K562 (cell line): Measurements from ENCODE around the gene PRKAA1. TPM values are rescaled to one million over a fixed set of nuclear protein-coding genes. Genes with fewer than 3 reads are reported as not detected.

Source experiments
- ATAC-seq: fragments of 200-7000 bp; cut with Tn5 transposase; 3 replicates; pipeline ENCODE4 v1.9.1; 2020; ENCODE audit warnings: moderate library complexity
- BruUV-seq: library from RNA; stranded (reverse); fragments of 400-500 nt; replicated peaks from 2 replicates; lab custom pipeline; 2021; lab: Mats Ljungman, UMichigan
- CTCF ChIA-PET: fragments of 300-600 bp; formaldehyde crosslinking; extraction: SDS; loops from one replicate; lab custom pipeline; 2021; ENCODE audit warnings: low intra/inter-chr PET ratio; lab: Yijun Ruan, JAX
- POLR2A ChIA-PET: fragments of 300-600, 350-650 bp; sonication (Branson Sonifier 250); formaldehyde crosslinking; extraction: SDS; loops from one replicate; lab custom pipeline; 2021; ENCODE audit warnings: antibody characterized with exemption, inconsistent platforms; lab: Yijun Ruan, JAX
- DNase-seq, 4 experiments: peaks; one replicate each; pipeline versions ENCODE4 v3.0.0 to v3.0.0-alpha.2; 2011 to 2018; ENCODE audit warnings: low spot score in 3 of 4, mixed read lengths in 3 of 4; ENCODE audit errors: extremely low read depth in 1 of 4
- FAIRE-seq: peaks from 2 replicates; lab custom pipeline; 2011; peaks lifted over from hg19 to GRCh38; lab: Jason Lieb, UNC
- H2AFZ ChIP-seq: 2 replicates; pipeline ENCODE4 v1.6.0; 2011; ENCODE audit warnings: low read depth, low read length, control low read depth, inconsistent platforms
- H3K27ac ChIP-seq: fragments of 200-600 bp; 3 replicates; pipeline ENCODE4 v1.8.0; 2011; ENCODE audit warnings: low read depth, mild to moderate bottlenecking, control low read depth, inconsistent platforms, low read length, moderate library complexity, mixed read lengths; ENCODE audit errors: extremely low read depth
- H3K27me3 ChIP-seq, 2 experiments: fragments of 300-600 bp in 1 of 2; 2 replicates in 1 of 2; 3 replicates in 1 of 2; pipeline versions ENCODE4 v1.6.0 to v1.8.0; 2011; ENCODE audit warnings: inconsistent platforms in 2 of 2, low read length in 2 of 2, mild to moderate bottlenecking in 1 of 2, mixed read lengths in 1 of 2, moderate library complexity in 1 of 2; ENCODE audit not compliant: control insufficient read depth in 2 of 2, insufficient read depth in 2 of 2
- H3K36me3 ChIP-seq: fragments of 300-600 bp; 3 replicates; pipeline ENCODE4 v1.8.0; 2011; ENCODE audit warnings: mild to moderate bottlenecking, low read length, inconsistent platforms; ENCODE audit not compliant: control insufficient read depth, insufficient read depth
- H3K4me1 ChIP-seq, 2 experiments: fragments of 200-600 bp in 1 of 2; replicated peaks in 1 of 2; 2 replicates in 1 of 2; 3 replicates in 1 of 2; pipeline versions ENCODE4 v1.5.1 to v1.8.0; 2011; ENCODE audit warnings: inconsistent platforms in 2 of 2, low read length in 2 of 2, mild to moderate bottlenecking in 1 of 2, mixed read lengths in 1 of 2, moderate library complexity in 1 of 2; ENCODE audit not compliant: control insufficient read depth in 2 of 2, insufficient read depth in 2 of 2
- H3K4me2 ChIP-seq: 2 replicates; pipeline ENCODE4 v1.6.1; 2011; ENCODE audit warnings: low read length, control low read depth, inconsistent platforms, mixed read lengths; ENCODE audit not compliant: insufficient read depth
- H3K4me3 ChIP-seq: fragments of 200-600 bp; sonication (generic), shearing (Covaris generic); 2 replicates; pipeline ENCODE4 v1.5.1; 2016; ENCODE audit warnings: control low read depth, inconsistent platforms
- H3K79me2 ChIP-seq: fragments of 200-600 bp; 3 replicates; pipeline ENCODE4 v1.8.0; 2011; ENCODE audit warnings: low read length, inconsistent platforms; ENCODE audit not compliant: control insufficient read depth, insufficient read depth
- H3K9ac ChIP-seq, 2 experiments: 2 replicates each; pipeline versions ENCODE4 v1.6.0 to v1.6.1; 2011; ENCODE audit warnings: low read depth in 2 of 2, low read length in 2 of 2, control low read depth in 1 of 2, inconsistent platforms in 1 of 2, mild to moderate bottlenecking in 1 of 2, mixed read lengths in 1 of 2; ENCODE audit not compliant: insufficient read depth in 1 of 2
- H3K9me1 ChIP-seq: one replicate; pipeline ENCODE4 v1.6.0; 2011; ENCODE audit warnings: inconsistent platforms, mild to moderate bottlenecking, low read length, moderate library complexity; ENCODE audit not compliant: control insufficient read depth, insufficient read depth
- H3K9me3 ChIP-seq: replicated peaks from 2 replicates; pipeline ENCODE4 v1.5.1; 2011; ENCODE audit warnings: low read depth, low read length, inconsistent platforms; ENCODE audit not compliant: control insufficient read depth, insufficient read depth
- H4K20me1 ChIP-seq: replicated peaks from 2 replicates; pipeline ENCODE4 v1.6.1; 2011; ENCODE audit warnings: low read length, inconsistent platforms, mixed read lengths; ENCODE audit not compliant: control insufficient read depth, insufficient read depth
- BDP1 ChIP-seq: IDR thresholded peaks from 3 replicates; pipeline ENCODE4 v1.6.1; 2011; ENCODE audit not compliant: insufficient read length, insufficient read depth
- CBX1 ChIP-seq: sonication (generic); IDR thresholded peaks from 2 replicates; pipeline ENCODE4 v1.6.1; 2016; ENCODE audit warnings: antibody characterized with exemption, low read depth, mild to moderate bottlenecking
- HDAC2 ChIP-seq: fragments of 450-650 bp; IDR thresholded peaks from 2 replicates; pipeline ENCODE4 v1.6.1; 2016; ENCODE audit warnings: mild to moderate bottlenecking
- HNRNPK ChIP-seq: fragments of 200-400 bp; formaldehyde crosslinking; IDR thresholded peaks from one replicate; pipeline ENCODE4 v1.6.1; 2018; ENCODE audit warnings: mild to moderate bottlenecking, low read depth, low read length; ENCODE audit not compliant: poor library complexity, severe bottlenecking
- MEF2A ChIP-seq: IDR thresholded peaks from 2 replicates; pipeline ENCODE4 v1.6.1; 2011; ENCODE audit warnings: low read depth, mild to moderate bottlenecking, low read length, moderate library complexity; ENCODE audit not compliant: control insufficient read depth
- MEIS2 ChIP-seq: fragments of 450-650 bp; IDR thresholded peaks from 2 replicates; pipeline ENCODE4 v1.6.1; 2014; ENCODE audit warnings: mild to moderate bottlenecking; ENCODE audit not compliant: partially characterized antibody
- POLR2AphosphoS5 ChIP-seq: IDR thresholded peaks from 2 replicates; pipeline ENCODE4 v1.6.1; 2011; ENCODE audit warnings: mild to moderate bottlenecking, low read depth, low read length, moderate library complexity; ENCODE audit not compliant: control insufficient read depth, insufficient read depth
- PTRF ChIP-seq: fragments of 450-650 bp; IDR thresholded peaks from 2 replicates; pipeline ENCODE4 v1.6.1; 2016; ENCODE audit warnings: mild to moderate bottlenecking, missing genetic modification characterization, missing compliant biosample characterization
- RFX5 ChIP-seq: IDR thresholded peaks from 2 replicates; pipeline ENCODE4 v1.6.1; 2011; ENCODE audit warnings: low read depth, mild to moderate bottlenecking, improper control_type of control experiment, low read length
- SREBF1 ChIP-seq: fragments of 150-350 bp; IDR thresholded peaks from 2 replicates; pipeline ENCODE4 v1.6.1; 2014; ENCODE audit warnings: antibody characterized with exemption, low read depth, low read length, borderline replicate concordance
- SUPT5H ChIP-seq: fragments of 450-650 bp; IDR thresholded peaks from 2 replicates; pipeline ENCODE4 v1.6.1; 2016
- TAF1 ChIP-seq: IDR thresholded peaks from 2 replicates; pipeline ENCODE4 v1.6.1; 2011; ENCODE audit warnings: mild to moderate bottlenecking, low read length, moderate library complexity; ENCODE audit not compliant: insufficient read depth, control insufficient read depth, severe bottlenecking; ENCODE audit errors: extremely low read depth
- TRIM28 ChIP-seq: fragments of 450-650 bp; IDR thresholded peaks from 2 replicates; pipeline ENCODE4 v1.6.1; 2017
- YY1 ChIP-seq, 3 experiments: IDR thresholded peaks; 2 replicates each; pipeline ENCODE4 v1.6.1; 2011; ENCODE audit warnings: low read length in 2 of 3, mild to moderate bottlenecking in 2 of 3, moderate library complexity in 2 of 3, borderline replicate concordance in 1 of 3, control low read depth in 1 of 3, low read depth in 1 of 3; ENCODE audit not compliant: insufficient read depth in 3 of 3, insufficient replicate concordance in 2 of 3, control insufficient read depth in 1 of 3, insufficient read length in 1 of 3; ENCODE audit errors: extremely low read depth in 1 of 3
- ZFP36 ChIP-seq: fragments of 150-350 bp; IDR thresholded peaks from 2 replicates; pipeline ENCODE4 v1.6.1; 2018; ENCODE audit warnings: low read length, low read depth; ENCODE audit not compliant: partially characterized antibody
- ZKSCAN8 ChIP-seq: fragments of 200-800 bp; sonication (Bioruptor generic); IDR thresholded peaks from 2 replicates; pipeline ENCODE4 v1.6.1; 2016; ENCODE audit warnings: missing genetic modification characterization, missing compliant biosample characterization
- ZNF134 ChIP-seq: fragments of 250-450 bp; sonication (Bioruptor Pico); conservative IDR thresholded peaks from 2 replicates; pipeline ENCODE4 v1.4.0; 2020
- WGBS: fragments of 100-300 bp; shearing (Covaris generic); methylation state at CpG from one replicate; pipeline ENCODE4 v1.1.6; 2016; ENCODE audit warnings: low coverage, mixed read lengths; ENCODE audit not compliant: insufficient coverage; ENCODE audit errors: missing lambda C conversion rate; 5-methylcytosine and 5-hydroxymethylcytosine counted together
- in situ Hi-C: fragments of 300-500 bp; cut with MboI; formaldehyde crosslinking; loops from 4 replicates; pipeline ENCODE4 v1.15.0; 2018; ENCODE audit warnings: inconsistent platforms, mixed read lengths
- intact Hi-C: fragments of 100-400 bp; cut with micrococcal nuclease; formaldehyde crosslinking; loops from 2 replicates; pipeline ENCODE4 v1.14.2; 2022
- polyA plus RNA-seq, 8 experiments: library from polyadenylated mRNA; depleted of rRNA in 4 of 8; stranded (reverse) in 5 of 8; unstranded in 3 of 8; fragments of >200 nt; fragmentation: Nextera tagmentation in 2 of 8; fragmentation: Illumina TruSeq in 1 of 8; extraction: Ambion mirVana in 2 of 8; extraction: Trizol in 1 of 8; gene quantifications; 2 replicates each; pipeline versions ENCODE4 v1.2.1 to v1.2.3, GENCODE V29; 2011 to 2014; ENCODE audit warnings: inconsistent platforms in 1 of 8, missing spikeins in 1 of 8
- total RNA-seq, 7 experiments: library from RNA; depleted of rRNA in 6 of 7; stranded (reverse); fragments of >200 nt in 6 of 7; fragmentation: Illumina TruSeq in 2 of 7; extraction: Trizol in 2 of 7; gene quantifications; 2 replicates each; pipeline versions ENCODE4 v1.2.1 to v1.2.3, GENCODE V29; 2011 to 2021; ENCODE audit warnings: low replicate concordance in 1 of 7
- TF ChIP-seq, protein P1 (sequence below): sonication (generic); formaldehyde crosslinking; IDR thresholded peaks from 2 replicates; pipeline ENCODE4 v1.8.1; 2023; ENCODE audit warnings: mild to moderate bottlenecking, missing genetic modification reagents

The PRKAA1 gene
- total and polyA plus RNA-seq, 9 of the 15 experiments (the other 6 are each of a cell fraction or from before 2014, with no cell fraction given), result 24.5 to 84.0 (median 51.4) TPM

- Histone ChIP-seq H2AFZ (no peak overlapping the region), H3K9ac (no peak overlapping the region), H3K27me3 (no peaks in the 10 kb centered on the region), H3K4me3 (no peak overlapping the region), H3K79me2 (peaks cover 4% of the 10 kb centered on the region; the same call in 1 of the 3 replicates), H3K4me1 (0 out of 5 replicates have a peak, but pooled peaks cover 0 to 2% of the 10 kb centered on the region in 2 experiments), H3K9me3 (no peaks in the 10 kb centered on the region), H3K4me2 (no peak overlapping the region), H3K9me1 (no peaks in the 10 kb centered on the region), H3K27ac (no peak overlapping the region), H4K20me1 (no peaks in the 10 kb centered on the region), H3K36me3 (no peaks in the 10 kb centered on the region)
- peak; percentile 23; the same call in 1 of the 3 replicates for ATAC-seq
- WGBS, result 41% methylated on average over 2 of the region's 2 CpGs
- in situ Hi-C loops, result no loop called here
- intact Hi-C loops, result no loop called here
- CTCF ChIA-PET, result no interaction called here
- POLR2A ChIA-PET, result no interaction called here
- DNase-seq, result no peak
- no peak for FAIRE-seq
- no TSS peak for BruUV-seq
- no peak for TF ChIP-seq CBX1
- TF ChIP-seq BDP1, result no peak
- TF ChIP-seq POLR2AphosphoS5, result no peak
- no peak for TF ChIP-seq TRIM28
- no peak for TF ChIP-seq ZNF134 (CRISPR knock-in tag)
- TF ChIP-seq ZFP36, result no peak
- no peak for TF ChIP-seq TAF1
- TF ChIP-seq HDAC2, result no peak
- TF ChIP-seq SREBF1, result no peak
- TF ChIP-seq PTRF (tag), result no peak
- no peak for TF ChIP-seq MEF2A
- TF ChIP-seq ZKSCAN8 (CRISPR knock-in tag), result no peak
- no peak for TF ChIP-seq YY1 (IDR thresholded peaks at IDR 0.05; ENCODE audit: borderline replicate concordance in 1 of 3, control insufficient read depth in 1 of 3, extremely low read depth in 1 of 3, insufficient read depth in 3 of 3, insufficient read length in 1 of 3, insufficient replicate concordance in 2 of 3, low read depth in 1 of 3, low read length in 2 of 3)
- TF ChIP-seq SUPT5H, result no peak
- TF ChIP-seq RFX5, result no peak
- no peak for TF ChIP-seq MEIS2
- TF ChIP-seq, protein P1, sequence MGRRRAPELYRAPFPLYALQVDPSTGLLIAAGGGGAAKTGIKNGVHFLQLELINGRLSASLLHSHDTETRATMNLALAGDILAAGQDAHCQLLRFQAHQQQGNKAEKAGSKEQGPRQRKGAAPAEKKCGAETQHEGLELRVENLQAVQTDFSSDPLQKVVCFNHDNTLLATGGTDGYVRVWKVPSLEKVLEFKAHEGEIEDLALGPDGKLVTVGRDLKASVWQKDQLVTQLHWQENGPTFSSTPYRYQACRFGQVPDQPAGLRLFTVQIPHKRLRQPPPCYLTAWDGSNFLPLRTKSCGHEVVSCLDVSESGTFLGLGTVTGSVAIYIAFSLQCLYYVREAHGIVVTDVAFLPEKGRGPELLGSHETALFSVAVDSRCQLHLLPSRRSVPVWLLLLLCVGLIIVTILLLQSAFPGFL (CRISPR knock-in tag), result no peak
- TF ChIP-seq HNRNPK, result no peak
Observed at GRCh38 chr5:40846371-40846770, 48.2 kb upstream of the PRKAA1 start.
